GM20431 (cell line): ENCODE measurements around the gene PPP6R1.

ENCODE experiments used
- in situ Hi-C: fragments of 300-500 bp; cut with MseI, MboI; formaldehyde crosslinking; loops from one replicate; pipeline ENCODE4 v1.15.0; 2020; ENCODE audit warnings: low sequenced_read_pairs; ENCODE audit not compliant: unreplicated experiment

PPP6R1 gene

GRCh38 chr19:55261671-55262126 is 2.9 kb upstream of the PPP6R1 start:
- in situ Hi-C loops = no loop called here

- in situ Hi-C loops = no loop called here
Observed at GRCh38 chr19:55259540-55260210, 858 bp upstream of the PPP6R1 start.

GRCh38 chr19:55258476-55258827 is 365 bp downstream of the PPP6R1 start:
- in situ Hi-C loops = no loop called here

DNA sequence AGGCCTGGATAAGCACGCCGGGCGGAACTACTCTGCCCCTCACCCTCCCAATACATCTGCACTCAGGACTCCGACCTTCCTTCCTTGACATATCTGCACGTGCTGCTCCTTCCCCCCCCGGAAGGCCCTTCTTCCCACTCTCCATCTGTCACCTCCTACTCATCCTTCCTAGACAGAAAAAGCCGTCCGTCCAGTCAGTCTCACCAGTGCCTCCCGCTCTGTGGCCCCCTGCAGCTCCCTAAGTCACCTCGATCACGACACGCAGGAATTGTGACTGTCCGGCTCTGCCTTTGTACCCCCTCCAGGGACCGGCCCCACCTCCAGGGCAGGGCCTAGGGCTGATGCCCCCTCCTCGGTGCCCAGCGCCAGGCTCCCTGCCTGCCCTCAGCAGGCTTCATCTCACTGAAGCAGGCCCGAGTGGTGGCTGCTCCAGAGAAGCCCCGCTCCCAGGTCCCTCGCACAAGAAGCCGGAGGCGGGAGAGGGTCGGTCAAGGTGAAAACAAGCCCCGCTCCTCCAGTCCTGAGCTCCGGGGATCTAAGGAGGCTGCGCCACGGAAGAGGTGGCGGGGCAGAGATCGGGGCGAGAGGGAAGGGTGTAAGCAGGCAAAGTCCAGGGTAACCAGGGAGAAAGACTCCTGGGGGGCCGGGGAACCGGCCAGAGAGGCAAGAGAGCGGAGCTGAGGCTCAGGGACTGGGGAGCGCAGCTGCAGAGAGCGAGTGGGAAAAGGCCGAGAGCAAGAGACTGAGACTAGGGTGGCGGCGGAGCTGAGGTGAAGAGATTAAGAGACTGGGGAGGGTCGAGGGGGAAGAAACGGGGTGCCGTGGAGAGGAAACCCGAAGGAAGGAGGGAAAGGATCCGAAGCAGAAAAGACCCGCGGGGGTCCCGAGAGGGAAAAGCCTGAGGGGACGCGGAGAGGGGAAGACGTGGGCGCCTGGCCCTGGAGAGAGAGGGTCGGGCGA is 1.1 kb downstream of the PPP6R1 start:
- in situ Hi-C loops = no loop called here

DNA sequence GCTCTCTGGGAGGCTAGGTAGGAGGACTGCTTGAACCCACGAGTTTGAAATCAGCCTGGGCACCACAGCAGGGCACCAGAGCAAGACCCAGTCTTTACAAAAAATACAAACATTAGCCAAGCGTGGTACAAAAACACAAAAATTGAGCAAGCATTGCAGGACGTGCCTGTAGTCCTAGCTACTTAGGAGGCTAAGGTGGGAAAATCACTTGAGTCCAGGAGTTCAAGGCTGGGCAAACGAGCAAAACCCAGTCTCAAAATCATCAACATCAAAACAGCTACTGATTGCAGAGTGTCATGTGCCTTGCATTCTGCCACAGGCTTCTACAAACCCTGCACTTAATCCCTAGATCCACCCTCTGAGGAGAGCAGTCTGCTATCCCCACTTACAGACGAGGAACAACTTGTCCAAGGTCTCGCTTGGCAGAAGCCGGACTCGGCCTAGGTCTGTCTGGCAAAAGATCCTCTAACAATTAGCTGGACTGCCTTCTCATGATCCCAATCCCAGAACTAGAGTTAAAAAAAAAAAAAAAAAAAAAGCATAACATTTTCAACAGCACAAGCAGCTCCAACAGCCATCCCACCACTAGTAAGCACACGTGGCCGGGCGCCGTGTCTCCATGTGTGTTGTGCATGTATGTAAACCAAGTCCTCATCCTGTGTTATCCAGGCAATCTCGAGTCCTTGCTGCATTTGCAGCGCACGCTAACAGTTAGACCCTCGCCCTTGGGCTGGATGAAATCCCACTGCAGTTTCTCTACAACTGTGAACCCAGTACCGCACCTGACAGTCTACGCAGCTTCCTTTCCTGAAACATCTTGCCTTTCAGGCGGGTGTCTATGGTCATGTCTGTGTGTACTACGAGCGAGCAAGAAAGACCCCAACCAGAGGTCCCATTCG is 2.0 kb downstream of the PPP6R1 start:
- in situ Hi-C loops = no loop called here

DNA sequence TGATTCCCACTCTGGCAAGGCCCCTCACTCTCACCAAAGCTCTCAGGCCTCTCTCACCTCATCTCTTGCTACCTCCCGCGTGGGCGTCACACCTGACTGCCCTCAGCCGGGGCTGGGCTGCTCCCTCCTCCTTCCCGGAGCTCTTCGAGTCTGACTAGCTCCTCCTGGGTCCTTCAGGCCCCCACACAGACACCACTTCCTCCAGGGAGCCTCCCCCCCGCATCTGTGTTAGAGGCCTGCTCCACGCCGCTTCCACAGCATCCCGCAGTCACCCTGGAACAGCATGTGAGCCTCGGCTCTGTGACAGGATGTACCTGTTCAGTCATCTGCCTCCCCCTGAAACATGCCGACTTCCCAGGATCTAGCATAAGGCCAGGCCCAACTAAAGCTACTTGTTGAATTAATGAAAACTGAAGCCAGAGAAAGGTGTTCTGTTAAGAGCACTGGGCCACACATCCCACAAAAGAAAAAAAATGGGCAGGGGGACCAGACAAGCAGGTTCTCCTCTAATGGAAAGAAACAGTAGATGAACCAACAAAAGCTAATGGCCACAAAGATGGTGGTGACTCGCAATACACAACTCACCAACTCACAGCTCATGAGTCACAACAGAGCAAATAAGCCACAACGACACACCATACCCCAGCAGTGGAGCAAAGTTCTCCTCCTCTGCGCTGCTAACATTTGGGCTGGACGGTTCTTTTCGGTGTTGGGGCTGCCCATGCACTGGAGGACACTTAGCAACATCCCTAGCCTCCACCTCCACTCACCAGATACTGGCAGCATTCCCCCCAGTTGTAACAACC is 3.0 kb downstream of the PPP6R1 start:
- in situ Hi-C loops = no loop called here

GRCh38 chr19:55254625-55254977 is 4.2 kb downstream of the PPP6R1 start:
- in situ Hi-C loops = no loop called here

DNA sequence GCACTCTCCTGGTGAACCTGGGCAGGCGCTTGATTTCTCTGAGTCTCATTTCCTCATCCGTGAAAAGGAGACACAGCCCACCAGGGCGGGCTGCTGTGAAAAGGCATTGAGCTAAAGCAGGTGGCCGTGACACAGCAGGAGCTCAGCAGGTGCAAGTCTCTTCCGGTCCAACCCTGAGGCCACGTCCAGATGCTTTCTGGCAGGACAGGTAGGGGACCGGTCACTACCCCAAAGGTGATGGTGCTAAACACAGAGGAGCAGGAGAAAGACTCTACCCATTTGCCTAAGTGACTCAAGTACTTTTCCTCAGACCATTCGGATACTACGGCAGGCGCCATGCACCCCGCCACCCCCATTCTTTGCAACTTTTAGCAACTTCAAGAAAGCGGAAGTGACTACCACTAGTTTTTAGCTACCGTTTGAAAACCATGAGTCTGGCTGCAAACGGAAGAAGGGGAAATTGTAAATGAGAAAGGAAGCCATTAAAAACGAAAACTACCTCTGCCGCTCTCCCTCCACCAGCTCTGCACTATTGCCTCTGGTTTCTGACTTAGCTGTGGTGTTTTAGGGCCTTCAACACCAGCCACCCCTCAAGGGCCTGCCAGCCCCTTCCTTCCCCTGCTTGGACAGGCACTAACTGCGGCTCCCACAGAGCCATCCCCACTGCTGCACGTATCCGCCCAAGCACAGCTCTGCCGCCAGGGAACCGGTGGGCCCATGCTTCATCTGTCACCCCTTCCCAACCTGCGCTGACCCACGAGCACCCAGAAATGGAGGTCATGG is 4.8 kb downstream of the PPP6R1 start:
- in situ Hi-C loops = no loop called here

DNA sequence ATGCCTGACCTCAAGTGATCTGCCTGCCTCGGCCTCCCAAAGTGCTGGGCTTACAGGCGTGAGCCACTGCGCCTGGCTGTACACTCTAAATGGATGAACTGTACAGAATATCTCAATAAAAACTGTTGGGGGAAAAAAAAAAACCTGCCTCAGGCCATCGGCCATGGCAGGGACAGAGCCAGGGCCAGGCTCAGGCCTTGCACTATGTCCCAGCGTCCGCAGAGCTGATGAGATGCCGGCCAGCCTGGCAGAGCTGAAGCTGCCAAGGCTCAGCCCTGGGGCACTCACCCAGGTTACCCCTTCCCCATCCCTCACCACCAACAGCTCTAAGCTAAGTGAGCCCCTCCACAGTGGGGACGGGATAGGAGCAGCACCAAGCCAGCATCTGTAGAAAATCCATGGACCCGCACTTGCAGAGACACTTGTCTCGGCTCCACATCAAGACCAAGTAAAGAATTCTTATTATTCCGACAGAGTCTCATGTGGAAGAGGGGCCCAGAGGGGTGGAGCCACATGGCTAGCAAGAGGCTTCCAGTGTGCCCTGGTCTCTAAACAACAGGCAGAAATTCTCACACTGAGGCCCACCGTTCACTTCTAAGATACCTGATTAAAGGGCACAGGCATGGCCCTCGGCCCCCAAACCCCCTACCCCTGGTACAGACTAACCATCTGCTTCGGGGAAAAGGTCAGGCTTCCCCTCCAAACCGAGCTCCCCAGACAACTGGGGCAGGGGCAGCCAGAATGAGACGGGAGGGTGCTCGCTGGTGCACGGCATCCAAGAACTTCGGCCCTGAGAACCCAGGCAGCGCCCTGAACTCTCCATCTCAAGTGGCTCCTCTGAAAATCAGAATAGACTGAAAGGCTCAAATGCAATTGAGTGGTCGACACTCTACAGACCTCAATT is 5.8 kb downstream of the PPP6R1 start:
- in situ Hi-C loops = no loop called here

- in situ Hi-C loops = no loop called here
Observed at GRCh38 chr19:55251341-55252081, 7.3 kb downstream of the PPP6R1 start.

GRCh38 chr19:55250262-55251036 is 8.4 kb downstream of the PPP6R1 start:
- in situ Hi-C loops = no loop called here

DNA sequence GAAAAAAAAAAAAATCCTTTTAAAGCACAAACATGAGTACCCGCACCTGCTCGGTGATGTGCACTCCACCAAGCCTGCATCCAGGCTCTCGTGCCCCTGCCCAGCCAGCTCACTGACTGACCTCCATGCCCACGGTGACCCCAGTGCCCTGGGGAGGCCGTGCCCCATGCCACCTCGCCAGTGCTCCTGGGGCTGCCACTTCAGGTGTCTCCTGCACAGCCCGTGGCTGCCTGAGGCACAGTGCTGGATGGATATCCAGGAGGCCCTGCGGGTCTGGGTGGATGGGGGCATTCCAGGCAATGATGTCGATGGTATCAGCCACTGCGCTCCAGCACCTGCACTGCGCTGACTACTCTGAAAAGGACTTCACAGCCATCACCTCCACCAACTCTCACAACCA is 9.0 kb downstream of the PPP6R1 start:
- in situ Hi-C loops = no loop called here

GRCh38 chr19:55248704-55249103 is 10.1 kb downstream of the PPP6R1 start:
- in situ Hi-C loops = no loop called here

GRCh38 chr19:55248166-55248675 is 10.6 kb downstream of the PPP6R1 start:
- in situ Hi-C loops = no loop called here

- in situ Hi-C loops = no loop called here
Observed at GRCh38 chr19:55247621-55248099, 11.2 kb downstream of the PPP6R1 start.
